Measurements from ENCODE around the gene REL.
A peak's percentile ranks its signal among the peaks of the same experiment; 100 is the strongest.

Gene REL

GRCh38 chr2:60948926-60949579 lies 67.7 kb downstream of the REL start:
- no peak for TF ChIP-seq CTCF (IDR thresholded peaks at IDR 0.05; ENCODE audit: insufficient read depth, low read length, missing control alignments)
- no peak overlapping the region for H3K4me3 ChIP-seq (ENCODE audit: low read depth, low read length)
- CTCF ChIA-PET, result interaction anchor here (1.1 kb wide), 1 partner anchor 49 kb away, joined by 3 read pairs; no protein-coding TSS in a partner anchor
- DNase-seq (ENCODE audit: low read depth, low spot score), result no peak
- POLR2A ChIA-PET, result no interaction called here

DNA sequence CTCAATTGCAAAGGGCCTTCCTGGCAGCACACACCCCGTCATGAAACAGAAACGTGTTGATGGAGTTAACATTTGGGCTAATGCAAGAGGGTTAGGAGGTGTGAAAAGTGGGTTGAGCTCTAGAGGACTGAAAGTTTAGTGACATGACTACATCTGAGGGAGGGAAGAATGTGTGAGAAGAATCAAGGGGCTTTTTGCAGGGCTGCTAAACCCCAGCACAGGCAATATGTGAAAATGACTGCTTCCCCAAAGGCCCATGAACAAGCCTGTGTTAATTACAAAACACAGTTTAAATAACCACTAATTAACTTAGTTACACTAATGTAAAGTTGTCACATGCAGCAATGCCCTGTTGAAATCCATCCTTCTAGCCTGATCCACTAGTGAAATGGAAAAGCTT lies 72.8 kb downstream of the REL start:
- POLR2A ChIA-PET, result no interaction called here
- CTCF ChIA-PET, result no interaction called here
- DNase-seq (ENCODE audit: low read depth, low spot score), result no peak
- H3K4me3 ChIP-seq (ENCODE audit: low read depth, low read length), result no peak overlapping the region
- TF ChIP-seq CTCF (IDR thresholded peaks at IDR 0.05; ENCODE audit: insufficient read depth, low read length, missing control alignments), result no peak

DNA sequence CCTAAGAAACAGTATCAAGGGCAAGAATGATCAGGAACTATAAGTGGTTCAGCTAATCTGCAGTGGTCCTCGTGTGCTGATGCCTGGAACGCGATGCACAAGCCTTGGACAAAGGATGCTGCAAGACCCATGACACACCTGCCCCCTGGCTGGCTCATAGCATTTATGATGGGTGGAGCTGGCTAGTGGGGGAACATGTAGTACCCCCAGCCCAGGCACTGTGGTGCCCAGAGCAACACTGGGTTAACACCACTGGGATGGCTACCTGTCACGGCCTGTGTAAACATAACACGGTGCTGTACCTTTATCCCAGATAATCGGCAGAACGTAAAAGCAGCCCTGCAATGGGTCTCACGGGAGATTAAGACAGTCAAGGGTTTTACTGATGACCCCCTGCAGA lies 75.8 kb downstream of the REL start:
- no peak overlapping the region for H3K4me3 ChIP-seq (ENCODE audit: low read depth, low read length)
- ChIA-PET POLR2A (no interaction called here), CTCF (no interaction called here)
- no peak for TF ChIP-seq CTCF (IDR thresholded peaks at IDR 0.05; ENCODE audit: insufficient read depth, low read length, missing control alignments)
- no peak for DNase-seq (ENCODE audit: low read depth, low spot score)

- no peak for DNase-seq (ENCODE audit: low read depth, low spot score)
- ChIA-PET POLR2A (no interaction called here), CTCF (interaction anchor here (1.3 kb wide), 1 partner anchor 10 kb away, joined by 4 read pairs; no protein-coding TSS in a partner anchor)
- no peak overlapping the region for H3K4me3 ChIP-seq (ENCODE audit: low read depth, low read length)
- no peak for TF ChIP-seq CTCF (IDR thresholded peaks at IDR 0.05; ENCODE audit: insufficient read depth, low read length, missing control alignments)
These were observed 76.3 kb downstream of the REL start for GRCh38 chr2:60957643-60958042.

DNA sequence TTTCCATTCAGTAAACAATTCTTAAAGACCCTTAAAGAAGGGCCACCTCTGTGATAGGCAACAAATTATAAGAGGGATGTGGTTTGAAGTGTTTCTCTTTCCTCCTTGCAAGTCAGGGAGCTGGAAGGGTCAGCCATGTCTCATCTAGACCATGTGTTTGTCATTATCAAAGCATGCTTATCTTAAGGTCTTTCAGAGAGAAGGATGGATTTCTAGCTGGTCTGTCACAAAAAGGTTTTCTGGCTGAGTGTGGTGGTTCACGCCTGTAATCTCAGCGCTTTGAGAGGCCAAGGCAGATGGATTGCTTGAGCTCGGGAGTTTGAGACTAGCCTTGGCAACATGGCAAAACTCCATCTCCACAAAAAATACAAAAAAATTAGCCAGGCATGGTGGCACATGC lies 77.0 kb downstream of the REL start:
- no peak for TF ChIP-seq CTCF (IDR thresholded peaks at IDR 0.05; ENCODE audit: insufficient read depth, low read length, missing control alignments)
- DNase-seq (ENCODE audit: low read depth, low spot score), result peak; percentile 5
- ChIA-PET POLR2A (no interaction called here), CTCF (interaction anchor here (1.3 kb wide), 1 partner anchor 10 kb away, joined by 4 read pairs; no protein-coding TSS in a partner anchor)
- no peak overlapping the region for H3K4me3 ChIP-seq (ENCODE audit: low read depth, low read length)

DNA sequence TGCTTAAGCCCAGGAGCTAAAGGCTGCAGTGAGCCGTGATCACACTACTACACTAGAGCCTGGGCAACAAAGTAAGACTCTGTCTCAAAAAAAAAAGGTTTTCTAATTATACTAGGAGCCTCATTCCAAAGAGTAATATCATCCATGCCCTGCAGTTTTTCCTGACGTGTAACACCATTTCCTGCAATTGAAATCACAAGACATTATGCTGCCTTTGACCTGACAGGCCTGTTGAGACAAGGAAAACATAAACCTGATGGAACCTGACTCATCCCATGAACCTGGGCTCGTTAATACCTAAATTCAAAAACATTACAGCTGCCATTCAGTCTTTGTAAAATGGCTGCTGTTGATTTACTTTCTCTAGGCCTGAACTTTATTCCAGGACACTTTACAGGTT lies 77.4 kb downstream of the REL start:
- POLR2A ChIA-PET, result interaction anchor here (0.6 kb wide), 1 partner anchor 1628 kb away, joined by 3 read pairs; no protein-coding TSS in a partner anchor
- no peak overlapping the region for H3K4me3 ChIP-seq (ENCODE audit: low read depth, low read length)
- TF ChIP-seq CTCF (IDR thresholded peaks at IDR 0.05; ENCODE audit: insufficient read depth, low read length, missing control alignments), result no peak
- CTCF ChIA-PET, result interaction anchor here (1.3 kb wide), 1 partner anchor 9 kb away, joined by 4 read pairs; no protein-coding TSS in a partner anchor
- peak; percentile 50 for DNase-seq (ENCODE audit: low read depth, low spot score)

All from AG04449 (cell line).